Heart left ventricle (tissue), 16 donors: ENCODE data around the gene C9orf78. TPM values are rescaled to one million over a fixed set of nuclear protein-coding genes. Genes with fewer than 3 reads are reported as not detected.

ENCODE experiments used
- ATAC-seq, 4 donors: fragments of 200-7000 bp; cut with Tn5 transposase; one replicate each; pipeline ENCODE4 v1.9.1; 2020 to 2022; ENCODE audit warnings: moderate library complexity in 4 of 4, mild to moderate bottlenecking in 3 of 4, moderate number of reproducible peaks in 1 of 4
- DNase-seq, 5 donors: peaks; one replicate each; pipeline ENCODE4 v3.0.0-alpha.2; 2020
- H3K27ac ChIP-seq, 12 donors: fragments of 200-600 bp; sonication (generic) in 4 of 12; one replicate each; pipeline versions ENCODE4 v1.5.0 to v1.8.0; 2016 to 2022; ENCODE audit warnings: mild to moderate bottlenecking in 2 of 12
- H3K27me3 ChIP-seq, 9 donors: fragments of 200-600 bp; sonication (generic) in 2 of 9; one replicate each; pipeline versions ENCODE4 v1.5.1 to v1.8.0; 2016 to 2022; ENCODE audit warnings: mild to moderate bottlenecking in 3 of 9
- H3K36me3 ChIP-seq, 9 donors: fragments of 200-600 bp; sonication (generic) in 2 of 9; one replicate each; pipeline versions ENCODE4 v1.5.0 to v1.8.0; 2018 to 2022; ENCODE audit warnings: mild to moderate bottlenecking in 2 of 9
- H3K4me1 ChIP-seq, 12 donors: fragments of 200-600 bp; sonication (generic) in 4 of 12; one replicate each; pipeline versions ENCODE4 v1.5.0 to v1.8.0; 2016 to 2022; ENCODE audit warnings: mild to moderate bottlenecking in 3 of 12
- H3K4me3 ChIP-seq, 12 donors: fragments of 200-600 bp; sonication (generic) in 4 of 12; one replicate each; pipeline versions ENCODE4 v1.5.0 to v1.8.0; 2017 to 2022; ENCODE audit warnings: mild to moderate bottlenecking in 9 of 12, moderate library complexity in 4 of 12
- H3K9me3 ChIP-seq, 12 donors: fragments of 200-600 bp; sonication (generic) in 4 of 12; one replicate each; pipeline versions ENCODE4 v1.5.0 to v1.8.0; 2016 to 2022; ENCODE audit warnings: mild to moderate bottlenecking in 1 of 12
- CTCF ChIP-seq, 12 donors: fragments of 200-600 bp; sonication (generic) in 4 of 12; IDR thresholded peaks; one replicate each; pipeline versions ENCODE4 v1.5.0 to v1.8.0; 2018 to 2022; ENCODE audit warnings: antibody characterized with exemption in 12 of 12, mild to moderate bottlenecking in 5 of 12
- POLR2A ChIP-seq, 2 donors: fragments of 450-650 bp; IDR thresholded peaks; one replicate each; pipeline ENCODE4 v1.6.1; 2017; ENCODE audit warnings: antibody characterized with exemption in 2 of 2, mild to moderate bottlenecking in 2 of 2, moderate library complexity in 2 of 2
- WGBS, 4 donors: extraction: QIAGEN DNeasy Blood & Tissue Kit in 2 of 4; methylation state at CpG; one replicate each; pipeline versions ENCODE4 v1.1.5 to v1.1.7; 2013 to 2018; 5-methylcytosine and 5-hydroxymethylcytosine counted together
- intact Hi-C, 10 donors: fragments of 100-400 bp; cut with DNase I; formaldehyde crosslinking; loops; one replicate each; pipeline versions ENCODE4 v1.11.1 to v1.14.2; 2022
- polyA plus RNA-seq, 2 donors: library from polyadenylated mRNA; stranded (reverse); fragments of 200-250 nt; gene quantifications; one replicate each; pipeline ENCODE4 v1.2.3, GENCODE V29; 2013
- total RNA-seq, 9 donors: library from RNA; depleted of rRNA in 2 of 9; stranded (reverse); fragments of >200 nt in 2 of 9; fragmentation: NEBNext Ultra II Directional in 3 of 9; extraction: Animal tissue kit (Norgen Biotek cat#: 25700) in 3 of 9; gene quantifications; one replicate each; pipeline versions ENCODE4 v1.1.0 to v1.2.4, GENCODE V29; 2016 to 2023
- donor health status: ischemic (EF 13 %, LVEDD 7.1; RV severe dilation, severe dysfunction).
- donor health status: healthy with polysubstance abuse.
- donor health status: DM: no; HTN: yes; CAD: no.
- donor health status: DM: no; HTN: no; CAD: no.
- donor health status: ischemic (EF 25% LVEDD 6.9; RV normal size, moderate dysfunction).
- donor health status: ischemic (EF 25% LVEDD 5.7; RV mildly dilated, moderate dysfunction).
- donor health status: healthy.
- donor health status: DM: yes; HTN: yes; CAD: no.
- donor health status: ischemic (EF 35%, LVEDD 5.7; RV mildly dilated, moderate dysfunction).
- donor health status: nonischemic (EF 11% LVEDD 7.7; RV severe dilation, severe dysfunction).
- donor health status: DM: yes; HTN: yes; CAD: no.
- donor health status: PGD.
- donor health status: ischemic (EF 29% LVEDD 5.4; RV normal size, mild dysfunction).
- donor health status: nonischemic (EF 23%, LVEDD 6.1; RV moderate dilation, normal function).

C9orf78 gene
- total and polyA plus RNA-seq, 11 donors: 28.4 to 69.2 (median 33.2) TPM

- H3K27me3 ChIP-seq: no peaks in the 10 kb centered on the region
- peak overlapping the region in 2 of 12 donors; percentile 13 to 59 for H3K27ac ChIP-seq
- intact Hi-C loops: no loop called here
- peak overlapping the region in 1 of 12 donors; percentile 2 for H3K4me3 ChIP-seq
- TF ChIP-seq CTCF (IDR thresholded peaks at IDR 0.05) (no peak), POLR2A (IDR thresholded peaks at IDR 0.05) (no peak)
- H3K9me3 ChIP-seq: no peaks in the 10 kb centered on the region
- WGBS, 4 donors: 77 to 86% (median 83%) methylated on average over 20 to 24 of the region's 24 CpGs
- DNase-seq: no peak
- peaks cover 0 to 18% (median 0%) of the 10 kb centered on the region in 12 donors for H3K4me1 ChIP-seq
- peak in 3 of 4 donors; percentile 44 to 64 (median 50) for ATAC-seq
- H3K36me3 ChIP-seq: peaks cover 0 to 48% (median 38%) of the 10 kb centered on the region in 9 donors
These were observed 34.8 kb upstream of the C9orf78 start for GRCh38 chr9:129869585-129870501.

GRCh38 chr9:129868872-129869486 lies 33.9 kb upstream of the C9orf78 start:
- intact Hi-C loops: no loop called here
- peak in 3 of 4 donors; percentile 18 to 46 (median 34) for ATAC-seq
- Histone ChIP-seq H3K27ac (peak overlapping the region in 2 of 12 donors; percentile 13 to 59), H3K4me1 (peaks cover 0 to 18% (median 0%) of the 10 kb centered on the region in 12 donors), H3K36me3 (peaks cover 0 to 47% (median 34%) of the 10 kb centered on the region in 9 donors), H3K4me3 (peak overlapping the region in 1 of 12 donors; percentile 2), H3K9me3 (no peaks in the 10 kb centered on the region), H3K27me3 (no peaks in the 10 kb centered on the region)
- DNase-seq: peak in 1 of 5 donors; percentile 83
- no peak for TF ChIP-seq CTCF (IDR thresholded peaks at IDR 0.05)
- no peak for TF ChIP-seq POLR2A (IDR thresholded peaks at IDR 0.05)
- WGBS, 4 donors: 84 to 88% (median 86%) methylated on average over 25 to 28 of the region's 28 CpGs

- H3K27ac ChIP-seq: peak overlapping the region in 1 of 12 donors; percentile 59
- peaks cover 0 to 22% (median 0%) of the 10 kb centered on the region in 12 donors for H3K4me1 ChIP-seq
- WGBS, 4 donors: 89 to 92% (median 90%) methylated on average over 36 to 48 of the region's 48 CpGs
- DNase-seq (no peak), ATAC-seq (peak in 1 of 4 donors; percentile 6)
- TF ChIP-seq POLR2A (IDR thresholded peaks at IDR 0.05): no peak
- TF ChIP-seq CTCF (IDR thresholded peaks at IDR 0.05): no peak
- H3K27me3 ChIP-seq: no peaks in the 10 kb centered on the region
- peaks cover 0 to 51% (median 31%) of the 10 kb centered on the region in 9 donors for H3K36me3 ChIP-seq
- H3K9me3 ChIP-seq: no peaks in the 10 kb centered on the region
- intact Hi-C loops: no loop called here
- no peak overlapping the region for H3K4me3 ChIP-seq
These were observed 33.2 kb upstream of the C9orf78 start for GRCh38 chr9:129868023-129868871.
